Urinary bladder (tissue), 4 donors: Measurements from ENCODE around the gene MTMR8. TPM values are rescaled to one million over a fixed set of nuclear protein-coding genes. Genes with fewer than 3 reads are reported as not detected.
A peak's percentile ranks its signal among the peaks of the same experiment; 100 is the strongest.
"Not testable (repeated sequence)": the region's sequence is repeated elsewhere in the genome, so short reads cannot be mapped to it uniquely, and the experiment has no call there.

Experiments
- DNase-seq: peaks from one replicate; pipeline ENCODE4 v3.0.0-alpha.2; 2015; ENCODE audit errors: extremely low spot score
- H3K27ac ChIP-seq: one replicate; pipeline ENCODE4 v1.5.1; 2013; ENCODE audit warnings: low read depth, mild to moderate bottlenecking, moderate library complexity
- H3K36me3 ChIP-seq: one replicate; pipeline ENCODE4 v1.6.1; 2013; ENCODE audit warnings: mild to moderate bottlenecking, moderate library complexity; ENCODE audit not compliant: insufficient read depth
- H3K4me1 ChIP-seq: one replicate; pipeline ENCODE4 v1.6.1; 2013; ENCODE audit warnings: mild to moderate bottlenecking, moderate library complexity; ENCODE audit not compliant: insufficient read depth
- H3K4me3 ChIP-seq: one replicate; pipeline ENCODE4 v1.5.1; 2013; ENCODE audit warnings: low read depth, low read length
- WGBS: extraction: QIAGEN DNeasy Blood & Tissue Kit; methylation state at CpG from one replicate; pipeline ENCODE4 v1.1.7; 2013; 5-methylcytosine and 5-hydroxymethylcytosine counted together
- polyA plus RNA-seq: library from polyadenylated mRNA; stranded (reverse); fragments of 200-250 nt; gene quantifications from one replicate; pipeline ENCODE4 v1.2.3, GENCODE V29; 2013
- total RNA-seq: library from RNA; depleted of rRNA; stranded (reverse); fragments of >200 nt; gene quantifications from one replicate; pipeline ENCODE4 v1.2.3, GENCODE V29; 2014
- donor health status: healthy with polysubstance abuse.
- donor health status: healthy.

The MTMR8 gene
- total RNA-seq = 5.2 TPM
- 0.91 TPM for polyA plus RNA-seq

GRCh38 chrX:64394874-64395567 lies at the start of gene MTMR8:
Gene MTMR8, minus strand, starts transcription at chrX:64395452. Its CDS starts 89 bp downstream, at chrX:64395363.
- under 1% methylated on average over 40 of the region's 40 CpGs for WGBS
- Histone ChIP-seq H3K4me3 (peak within 1 kb of the TSS; percentile 68), H3K27ac (peak within 1 kb of the TSS; percentile 10), H3K36me3 (no peaks in the 10 kb centered on the region), H3K4me1 (no peaks in the 10 kb centered on the region)
- DNase-seq = peak; percentile 21

DNA sequence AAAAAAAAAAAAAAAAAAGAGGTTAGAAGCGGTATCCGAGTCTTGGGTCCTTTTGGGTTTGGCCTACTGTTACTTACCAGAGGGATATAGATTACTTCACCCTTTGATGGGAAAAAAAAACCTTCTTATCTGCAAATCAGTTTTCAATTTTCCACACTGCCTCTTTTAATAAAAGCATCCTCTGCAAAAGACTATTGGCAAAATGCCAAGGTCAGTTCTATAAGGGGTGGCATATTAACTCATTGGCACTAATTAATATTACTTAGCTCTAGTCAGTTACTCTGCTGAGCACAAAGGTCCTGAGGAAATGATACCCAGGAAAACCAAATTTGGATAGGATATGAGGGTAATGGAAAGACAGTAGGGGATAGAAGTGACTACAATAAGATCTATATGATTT lies 44.3 kb upstream of the MTMR8 start:
- DNase-seq = no peak
- no peaks in the 10 kb centered on the region for H3K36me3 ChIP-seq
- no peak overlapping the region for H3K4me3 ChIP-seq
- H3K4me1 ChIP-seq = no peaks in the 10 kb centered on the region
- no peak overlapping the region for H3K27ac ChIP-seq
- 88% methylated on average over 2 of the region's 2 CpGs for WGBS

DNA sequence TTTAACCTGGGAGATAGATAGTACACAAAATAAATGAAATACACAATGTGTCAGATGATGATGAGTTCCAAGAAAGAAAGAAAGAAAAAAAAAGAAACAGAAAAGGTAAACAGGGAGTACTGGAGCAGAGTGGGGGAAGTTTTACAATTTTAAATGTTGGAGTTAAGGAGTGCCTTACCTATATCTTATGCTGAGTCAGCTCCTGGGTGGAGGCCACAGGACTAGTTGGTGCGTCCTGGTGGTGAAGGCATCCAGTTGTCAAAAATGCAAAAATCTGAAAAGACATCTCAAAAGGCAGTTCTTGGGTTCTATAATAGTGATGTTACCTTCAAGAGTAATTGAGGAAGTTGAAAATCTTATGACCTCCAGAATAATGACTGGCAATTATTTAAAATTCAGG lies 42.4 kb upstream of the MTMR8 start:
- WGBS = 66% methylated on average over 1 of the region's 1 CpG
- no peak for DNase-seq
- no peak overlapping the region for H3K4me3 ChIP-seq

DNA sequence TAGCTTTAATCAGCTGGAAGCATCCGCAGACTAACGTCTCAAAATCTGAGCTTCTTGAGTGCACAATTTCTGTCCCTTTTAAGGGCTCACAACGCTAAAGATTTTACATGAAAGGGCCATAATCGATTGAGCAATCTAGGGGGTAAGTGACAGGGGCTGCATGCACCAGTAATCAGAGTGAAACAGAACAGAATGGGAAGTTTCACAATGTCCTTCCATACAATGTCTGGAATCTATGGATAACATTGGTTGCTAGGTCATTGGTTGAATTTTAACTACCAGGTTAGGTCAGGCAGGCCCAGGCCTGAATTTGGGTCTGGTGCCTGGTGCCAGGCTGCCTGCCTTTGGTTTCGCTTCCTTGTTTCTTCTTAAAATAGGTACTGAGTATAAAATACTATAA lies 42.0 kb upstream of the MTMR8 start:
- no peaks in the 10 kb centered on the region for H3K4me1 ChIP-seq
- H3K4me3 ChIP-seq = no peak overlapping the region
- H3K27ac ChIP-seq = no peak overlapping the region
- WGBS = 72% methylated on average over 5 of the region's 5 CpGs
- DNase-seq = no peak
- H3K36me3 ChIP-seq = no peaks in the 10 kb centered on the region

More for the DNA sequence above, 42.4 kb upstream of the MTMR8 start:
- no peak overlapping the region for H3K27ac ChIP-seq
- no peaks in the 10 kb centered on the region for H3K36me3 ChIP-seq
- H3K4me1 ChIP-seq = no peaks in the 10 kb centered on the region

- H3K27ac ChIP-seq = no peak overlapping the region
- no peak overlapping the region for H3K4me3 ChIP-seq
- H3K36me3 ChIP-seq = no peaks in the 10 kb centered on the region
- no peaks in the 10 kb centered on the region for H3K4me1 ChIP-seq
- DNase-seq = no peak
Observed at GRCh38 chrX:64428371-64428770, 33.1 kb upstream of the MTMR8 start.

DNA sequence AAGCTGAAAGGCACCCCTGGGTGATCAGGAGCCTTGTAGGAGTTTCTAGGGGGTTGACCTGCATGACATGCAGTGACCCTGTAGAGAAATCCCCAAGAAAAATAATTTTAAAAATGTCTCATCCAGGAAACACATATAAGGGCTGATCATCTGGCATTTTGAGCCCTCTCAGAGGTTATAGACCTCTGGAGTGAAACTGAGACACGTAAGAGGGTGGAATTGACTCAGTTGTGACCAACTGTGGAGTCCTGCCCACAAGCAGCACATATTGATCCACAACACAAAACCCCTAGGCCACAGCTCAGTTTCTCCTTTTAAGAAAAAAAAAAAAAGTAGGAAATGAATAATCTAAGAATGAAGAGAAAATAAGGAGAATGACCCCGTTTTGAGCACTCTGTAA lies 32.5 kb upstream of the MTMR8 start:
- no peaks in the 10 kb centered on the region for H3K4me1 ChIP-seq
- no peaks in the 10 kb centered on the region for H3K36me3 ChIP-seq
- no peak for DNase-seq
- WGBS = 42% methylated on average over 2 of the region's 2 CpGs
- no peak overlapping the region for H3K4me3 ChIP-seq
- H3K27ac ChIP-seq = no peak overlapping the region

- no peaks in the 10 kb centered on the region for H3K4me1 ChIP-seq
- no peaks in the 10 kb centered on the region for H3K36me3 ChIP-seq
- H3K4me3 ChIP-seq = no peak overlapping the region
- H3K27ac ChIP-seq = no peak overlapping the region
- DNase-seq = no peak
Observed at GRCh38 chrX:64427281-64427680, 32.0 kb upstream of the MTMR8 start.

DNA sequence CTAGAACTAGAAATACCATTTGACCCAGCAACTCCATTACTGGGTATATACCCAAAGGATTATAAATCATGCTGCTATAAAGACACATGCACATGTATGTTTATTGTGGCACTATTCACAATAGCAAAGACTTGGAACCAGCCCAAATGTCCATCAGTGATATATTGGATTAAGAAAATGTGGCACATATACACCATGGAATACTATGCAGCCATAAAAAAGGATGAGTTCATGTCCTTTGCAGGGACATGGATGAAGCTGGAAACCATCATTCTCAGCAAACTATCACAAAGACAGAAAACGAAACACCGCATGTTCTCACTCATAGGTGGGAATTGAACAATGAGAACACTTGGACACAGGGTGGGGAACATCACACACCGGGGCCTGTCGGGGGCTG lies 14.5 kb upstream of the MTMR8 start:
- 93% methylated on average over 4 of the region's 4 CpGs for WGBS
- H3K4me1 ChIP-seq, H3K27ac ChIP-seq, DNase-seq, H3K36me3 ChIP-seq, H3K4me3 ChIP-seq: not testable (repeated sequence)

- H3K27ac ChIP-seq = no peak overlapping the region
- DNase-seq = no peak
- no peaks in the 10 kb centered on the region for H3K4me1 ChIP-seq
- no peaks in the 10 kb centered on the region for H3K36me3 ChIP-seq
- no peak overlapping the region for H3K4me3 ChIP-seq
- 83% methylated on average over 1 of the region's 1 CpG for WGBS
Observed at GRCh38 chrX:64398088-64398487, 2.8 kb upstream of the MTMR8 start.

DNA sequence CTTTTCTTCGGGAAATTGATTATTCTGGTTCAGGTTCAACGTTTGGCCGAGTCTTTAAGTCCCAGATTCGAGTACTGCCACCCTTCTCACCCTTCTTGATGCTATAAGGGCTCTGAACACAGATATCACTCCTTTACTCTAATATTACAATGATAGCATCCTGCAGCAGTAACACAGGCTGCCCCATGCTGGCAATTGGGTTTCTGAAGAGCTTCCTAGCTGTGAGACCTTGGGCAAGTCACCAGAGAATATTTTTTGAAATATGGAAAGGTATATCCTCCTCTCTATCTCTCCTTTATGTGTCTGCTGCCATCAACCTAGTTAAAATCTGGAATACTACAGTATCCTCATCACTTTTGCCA lies 297 bp upstream of the MTMR8 start:
- no peak overlapping the region for H3K27ac ChIP-seq
- no peaks in the 10 kb centered on the region for H3K36me3 ChIP-seq
- H3K4me1 ChIP-seq = no peaks in the 10 kb centered on the region
- WGBS = 4% methylated on average over 4 of the region's 4 CpGs
- no peak for DNase-seq
- peak overlapping the region; percentile 68 for H3K4me3 ChIP-seq

- WGBS = 32% methylated on average over 12 of the region's 12 CpGs
- Histone ChIP-seq H3K4me3 (peak overlapping the region; percentile 68), H3K4me1 (no peaks in the 10 kb centered on the region), H3K36me3 (no peaks in the 10 kb centered on the region), H3K27ac (no peak overlapping the region)
- DNase-seq = no peak
Observed at GRCh38 chrX:64394059-64394873, 986 bp downstream of the MTMR8 start.

DNA sequence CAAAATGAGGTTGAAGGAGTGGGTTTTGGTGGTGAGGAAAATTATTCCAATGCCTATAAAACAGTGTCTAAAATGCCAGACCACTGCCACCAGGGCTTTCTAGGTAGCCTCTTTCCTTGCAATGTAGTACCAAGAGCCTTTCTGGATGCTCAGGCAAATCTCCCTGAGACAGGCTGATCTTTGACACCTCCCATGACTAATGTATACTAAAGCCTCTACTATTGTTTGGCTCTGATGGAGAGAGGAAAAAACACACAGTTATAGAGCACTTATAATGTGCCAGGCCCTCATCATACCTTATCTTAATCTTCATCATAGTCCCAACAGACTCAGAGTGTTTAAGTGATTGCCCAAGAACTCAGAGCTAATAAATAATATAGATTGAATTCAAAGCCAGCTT lies 5.8 kb downstream of the MTMR8 start:
- Histone ChIP-seq H3K36me3 (no peaks in the 10 kb centered on the region), H3K27ac (no peak overlapping the region), H3K4me1 (no peaks in the 10 kb centered on the region), H3K4me3 (no peak overlapping the region)
- DNase-seq = no peak

DNA sequence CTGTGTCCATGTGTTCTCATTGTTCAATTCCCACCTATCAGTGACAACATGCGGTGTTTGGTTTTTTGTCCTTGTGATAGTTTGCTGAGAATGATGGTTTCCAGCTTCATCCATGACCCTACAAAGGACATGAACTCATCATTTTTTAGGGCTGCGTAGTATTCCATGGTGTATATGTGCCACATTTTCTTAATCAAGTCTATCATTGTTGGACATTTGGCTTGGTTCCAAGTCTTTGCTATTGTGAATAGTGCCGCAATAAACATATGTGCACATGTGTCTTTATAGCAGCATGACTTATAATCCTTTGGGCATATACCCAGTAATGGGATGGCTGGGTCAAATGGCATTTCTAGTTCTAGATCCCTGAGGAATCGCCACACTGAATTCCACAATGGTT lies 14.5 kb downstream of the MTMR8 start:
- WGBS = 98% methylated on average over 4 of the region's 4 CpGs
- H3K4me1 ChIP-seq, H3K36me3 ChIP-seq, DNase-seq, H3K4me3 ChIP-seq, H3K27ac ChIP-seq: not testable (repeated sequence)

DNA sequence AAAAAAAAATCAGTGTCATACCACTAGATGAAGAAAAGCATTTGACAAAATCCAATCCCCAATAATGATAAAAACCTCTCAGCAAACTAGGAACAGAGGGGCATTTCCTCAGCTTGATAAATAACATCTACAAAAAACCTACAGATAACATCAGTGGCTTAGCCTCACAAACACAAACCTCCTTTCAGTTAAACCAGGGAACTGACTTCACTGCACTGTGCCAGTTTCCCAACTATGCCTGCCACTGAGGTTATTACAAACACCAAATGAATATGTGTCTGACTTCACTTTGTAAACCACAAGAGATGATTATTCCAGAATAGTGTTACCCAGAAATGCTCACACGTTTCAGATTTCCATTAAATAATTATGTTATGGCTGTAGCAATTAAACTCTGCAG lies 15.3 kb downstream of the MTMR8 start:
- Histone ChIP-seq H3K4me1 (no peaks in the 10 kb centered on the region), H3K27ac (no peak overlapping the region), H3K36me3 (no peaks in the 10 kb centered on the region), H3K4me3 (no peak overlapping the region)
- WGBS = 91% methylated on average over 1 of the region's 1 CpG
- DNase-seq = no peak
